Islet of Langerhans (tissue), 1 donor: ENCODE measurements around the gene MAPK8IP1.
"Not testable (repeated sequence)": the region's sequence is repeated elsewhere in the genome, so short reads cannot be mapped to it uniquely, and the experiment has no call there.

Experiments
- FAIRE-seq: peaks from one replicate; lab custom pipeline; 2011; peaks lifted over from hg19 to GRCh38; lab: Jason Lieb, UNC

Gene MAPK8IP1

DNA sequence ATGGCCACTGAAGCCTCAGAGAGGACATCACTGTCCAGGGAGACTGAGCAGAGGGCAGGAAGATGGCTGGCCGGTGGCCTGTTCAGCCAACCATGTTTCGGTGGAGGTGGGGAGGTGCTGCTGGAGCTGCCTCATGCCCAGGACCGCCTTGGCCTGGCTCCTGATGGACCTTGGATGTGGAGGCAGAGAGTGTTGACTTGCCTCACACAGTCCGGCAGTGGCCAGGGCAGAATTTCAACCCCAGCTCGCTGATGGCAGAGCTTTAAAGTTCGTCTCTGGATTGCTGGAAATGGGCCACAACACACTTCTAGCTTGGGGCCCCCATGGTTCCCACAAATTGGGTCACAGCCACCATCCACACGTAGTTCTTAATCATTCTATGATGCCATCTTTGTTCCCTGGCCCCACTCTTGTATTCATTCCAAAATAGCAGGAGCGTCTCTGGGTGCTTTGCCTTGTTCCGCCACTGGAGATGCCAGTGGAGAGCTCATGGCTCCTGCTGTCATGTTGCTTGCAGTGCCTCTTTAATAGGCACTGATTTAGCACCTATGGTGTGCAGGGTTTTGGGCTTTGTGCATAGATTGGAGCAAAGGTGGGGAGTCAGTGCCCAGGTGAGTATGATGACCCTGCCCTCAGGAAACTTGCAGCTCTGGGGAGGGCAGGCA is 5.6 kb downstream of the MAPK8IP1 start:
- no peak for FAIRE-seq

DNA sequence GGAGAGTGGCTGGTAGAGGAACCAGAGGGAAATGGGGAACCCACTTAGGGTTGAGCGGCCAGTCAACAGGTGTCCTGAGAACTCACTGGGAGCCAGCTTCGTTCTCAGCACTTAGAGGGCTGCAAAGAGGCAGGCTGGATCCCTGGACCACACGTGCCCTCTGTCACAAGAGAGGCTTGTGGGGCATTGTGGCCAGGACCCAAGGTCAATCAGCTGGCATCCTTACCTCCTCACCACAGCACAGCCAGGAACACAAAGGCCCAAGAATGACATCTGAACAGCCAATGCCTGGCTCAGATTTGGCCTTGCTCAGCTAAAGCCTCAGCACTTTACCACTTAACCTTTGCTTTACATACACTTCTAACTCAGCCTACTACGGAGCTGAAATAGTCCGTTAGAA is 7.4 kb downstream of the MAPK8IP1 start:
- no peak for FAIRE-seq

DNA sequence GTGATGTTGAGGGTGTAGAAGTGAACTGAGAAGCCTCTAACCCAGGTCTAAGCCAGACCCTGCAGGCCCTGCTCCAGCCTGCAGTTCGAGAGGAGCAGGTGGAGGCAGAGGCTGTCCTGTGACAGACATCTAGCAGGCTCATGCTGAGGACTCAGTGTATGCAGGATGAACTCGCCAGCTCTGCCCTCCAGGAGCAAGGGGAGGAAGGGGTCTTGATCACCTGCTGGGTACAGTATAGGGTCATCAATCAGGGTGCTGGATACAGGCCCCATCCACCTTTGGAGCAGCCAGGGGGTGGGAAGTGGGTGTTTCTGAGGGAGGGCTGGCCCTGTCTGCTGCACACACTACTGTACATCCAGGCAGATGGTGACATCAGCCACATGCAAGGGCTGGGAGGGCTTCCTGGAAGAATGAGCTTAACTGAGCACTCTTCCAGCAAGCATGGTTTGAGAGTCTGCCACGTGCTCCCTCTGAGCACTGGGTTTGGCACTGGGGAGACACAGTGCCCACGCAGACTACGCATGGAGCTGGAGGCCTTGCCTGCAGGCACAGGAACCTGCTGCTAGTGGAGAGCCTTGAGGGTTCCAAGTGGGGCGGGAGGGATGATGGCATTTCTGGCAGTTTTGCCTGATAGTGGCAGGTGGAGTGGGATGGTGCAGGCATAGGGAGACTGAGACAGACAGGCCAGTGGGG is 9.2 kb downstream of the MAPK8IP1 start:
- FAIRE-seq = no peak

DNA sequence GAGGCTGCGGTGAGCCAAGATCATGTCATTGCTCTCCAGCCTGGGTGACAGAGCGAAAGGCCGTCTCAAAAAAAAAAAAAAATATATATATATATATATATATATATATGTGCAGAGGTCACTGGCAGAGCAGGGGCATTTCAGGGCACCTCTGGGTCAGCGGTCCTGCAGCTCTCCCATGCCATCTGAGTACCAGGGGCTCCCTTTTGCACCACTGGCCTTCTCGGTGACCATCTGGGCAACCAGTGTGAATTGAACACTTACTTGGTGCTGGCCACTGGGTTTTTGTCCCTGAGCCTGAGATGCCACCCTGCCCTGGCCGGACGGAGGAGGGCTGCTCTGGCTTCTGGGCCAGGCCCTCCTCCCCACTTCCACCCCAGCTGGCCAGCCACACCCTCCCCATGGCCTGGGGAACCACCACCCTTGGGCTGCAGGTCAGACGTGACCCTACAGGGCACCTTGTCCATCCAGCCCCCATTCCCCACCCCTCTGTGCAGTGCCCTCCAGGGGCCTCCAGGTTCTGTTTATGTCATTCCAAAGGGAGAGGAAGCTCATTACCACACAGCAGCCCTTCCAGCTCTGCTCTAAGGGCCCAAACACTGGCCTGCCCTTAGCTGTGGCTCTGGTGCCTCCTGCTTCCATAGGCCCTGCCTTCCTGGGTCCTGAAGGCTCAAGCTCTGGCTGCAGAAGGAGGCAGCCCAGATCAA is 10.3 kb downstream of the MAPK8IP1 start:
- FAIRE-seq = no peak

DNA sequence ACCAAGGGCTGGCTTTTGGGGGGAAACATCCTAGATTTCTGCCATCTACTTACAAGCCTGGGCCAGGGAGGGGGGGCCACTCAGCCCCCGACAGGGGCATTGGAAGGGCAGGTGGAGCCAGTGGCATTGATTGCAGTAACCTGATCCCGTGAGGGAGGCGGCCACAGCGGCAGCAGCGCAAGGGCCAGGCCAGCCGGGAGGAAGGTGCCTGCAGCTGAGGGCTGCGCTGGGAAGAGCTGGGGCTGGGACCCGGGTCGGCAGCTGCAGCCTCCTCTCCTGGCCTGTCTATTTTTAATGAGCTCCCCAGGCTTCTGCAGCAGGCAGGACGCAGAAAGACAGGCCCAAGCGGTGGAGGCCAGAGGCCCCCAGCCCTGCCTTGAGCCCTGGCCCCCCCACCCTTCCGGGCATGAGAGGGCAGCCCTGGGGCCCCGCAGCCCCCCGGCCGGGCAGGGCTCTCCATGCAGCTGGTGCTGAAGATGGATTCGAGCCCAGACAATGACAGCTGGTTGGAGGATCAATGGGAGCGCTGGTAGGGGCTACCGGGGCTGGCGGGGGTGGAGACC is 11.1 kb downstream of the MAPK8IP1 start:
- no peak for FAIRE-seq

DNA sequence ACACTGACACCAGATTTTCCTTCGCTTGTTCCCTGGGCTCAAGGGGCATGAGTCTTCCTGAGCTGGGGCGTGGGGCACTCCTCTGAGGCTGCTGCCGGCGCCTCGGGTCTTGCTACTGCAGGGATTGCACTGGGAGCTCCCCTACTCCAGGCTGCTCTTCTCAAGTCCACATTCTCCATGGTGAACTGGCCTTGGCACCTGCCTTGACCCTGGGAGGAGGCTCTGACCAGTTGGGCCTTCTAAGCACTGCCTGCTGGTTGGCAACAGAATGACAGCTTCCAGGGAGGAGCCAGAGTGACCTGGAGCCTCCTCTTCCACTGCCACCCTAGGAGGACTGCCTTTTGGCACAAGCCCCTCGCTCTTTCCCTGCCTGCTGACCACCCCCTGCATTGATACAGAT is 12.1 kb downstream of the MAPK8IP1 start:
- FAIRE-seq = no peak

DNA sequence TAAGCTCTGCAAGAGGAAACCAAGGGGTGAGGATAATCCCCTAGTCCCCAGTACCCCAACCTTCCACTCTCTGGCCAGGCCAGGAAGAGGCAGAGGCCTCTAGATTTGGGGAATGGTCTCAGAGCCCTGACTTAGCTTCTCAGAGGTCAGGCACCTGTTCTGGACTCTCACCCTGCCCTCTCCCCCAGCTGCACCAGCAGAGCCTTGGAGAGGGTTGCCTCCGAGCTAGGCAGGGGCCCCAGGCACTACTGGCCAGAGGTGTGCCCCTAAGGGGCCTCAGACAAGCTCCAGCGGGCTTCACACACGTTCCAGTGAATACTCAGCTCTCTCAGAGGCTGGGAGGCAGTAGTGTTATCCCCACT is 13.6 kb downstream of the MAPK8IP1 start:
- FAIRE-seq = no peak

DNA sequence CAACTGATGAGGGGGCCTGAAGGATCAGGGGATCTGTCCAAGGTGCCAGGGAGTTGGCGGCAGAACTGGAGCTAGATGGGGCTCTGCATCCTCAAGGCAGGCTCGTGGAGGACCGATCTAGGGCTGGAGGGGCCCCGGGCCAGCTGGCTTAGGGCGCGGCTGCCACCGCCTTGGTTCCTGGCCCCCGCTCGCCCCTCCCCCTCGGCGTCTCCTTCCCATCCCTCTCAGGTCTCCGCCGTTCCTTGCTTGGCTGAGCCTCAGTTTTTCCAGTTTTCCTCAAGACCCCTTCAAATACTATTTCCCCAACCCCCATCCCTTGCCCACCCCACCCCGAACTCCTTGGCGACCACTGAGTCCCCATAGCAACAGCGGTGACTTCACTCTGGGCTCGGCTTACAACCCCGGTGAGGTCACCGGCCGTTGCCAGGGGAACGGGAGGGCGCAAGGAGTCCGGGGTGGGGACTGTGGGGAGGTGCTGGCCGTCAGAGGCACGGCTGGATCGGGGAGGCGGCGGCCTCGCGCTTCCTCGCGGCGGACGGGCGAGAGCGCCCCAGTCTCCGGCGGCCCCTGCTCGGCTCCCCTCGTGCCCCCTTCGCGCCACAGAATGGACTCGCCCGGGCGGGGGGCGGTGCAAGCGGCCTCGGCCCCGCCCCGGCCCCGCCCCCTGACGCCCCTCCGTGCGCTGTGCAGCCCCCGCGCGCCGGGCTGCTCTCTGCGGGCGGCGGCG is 14.2 kb downstream of the MAPK8IP1 start:
- FAIRE-seq = peak; percentile 65

DNA sequence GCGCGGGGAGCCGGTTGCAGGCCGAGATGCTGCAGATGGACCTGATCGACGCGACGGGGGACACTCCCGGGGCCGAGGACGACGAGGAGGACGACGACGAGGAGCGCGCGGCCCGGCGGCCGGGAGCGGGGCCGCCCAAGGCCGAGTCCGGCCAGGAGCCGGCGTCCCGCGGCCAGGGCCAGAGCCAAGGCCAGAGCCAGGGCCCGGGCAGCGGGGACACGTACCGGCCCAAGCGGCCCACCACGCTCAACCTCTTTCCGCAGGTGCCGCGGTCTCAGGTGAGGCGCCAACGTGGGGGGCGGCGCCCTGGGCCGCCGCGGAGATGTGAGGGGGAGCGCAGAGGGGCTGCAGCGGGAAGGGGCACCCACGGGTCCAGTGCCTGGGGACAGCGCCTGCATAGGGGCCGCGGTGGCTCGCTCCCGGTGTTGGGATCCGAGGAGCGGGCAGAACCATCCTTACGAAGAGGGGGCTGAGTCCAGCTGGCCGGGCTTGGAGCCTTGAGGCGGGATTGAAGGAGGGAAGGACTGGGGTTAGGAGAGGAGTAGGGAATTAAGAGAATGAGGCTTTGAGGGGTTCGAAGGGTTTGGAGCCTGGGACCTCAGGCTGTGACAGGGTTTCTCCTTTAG is 14.8 kb downstream of the MAPK8IP1 start:
- FAIRE-seq = not testable (repeated sequence)

DNA sequence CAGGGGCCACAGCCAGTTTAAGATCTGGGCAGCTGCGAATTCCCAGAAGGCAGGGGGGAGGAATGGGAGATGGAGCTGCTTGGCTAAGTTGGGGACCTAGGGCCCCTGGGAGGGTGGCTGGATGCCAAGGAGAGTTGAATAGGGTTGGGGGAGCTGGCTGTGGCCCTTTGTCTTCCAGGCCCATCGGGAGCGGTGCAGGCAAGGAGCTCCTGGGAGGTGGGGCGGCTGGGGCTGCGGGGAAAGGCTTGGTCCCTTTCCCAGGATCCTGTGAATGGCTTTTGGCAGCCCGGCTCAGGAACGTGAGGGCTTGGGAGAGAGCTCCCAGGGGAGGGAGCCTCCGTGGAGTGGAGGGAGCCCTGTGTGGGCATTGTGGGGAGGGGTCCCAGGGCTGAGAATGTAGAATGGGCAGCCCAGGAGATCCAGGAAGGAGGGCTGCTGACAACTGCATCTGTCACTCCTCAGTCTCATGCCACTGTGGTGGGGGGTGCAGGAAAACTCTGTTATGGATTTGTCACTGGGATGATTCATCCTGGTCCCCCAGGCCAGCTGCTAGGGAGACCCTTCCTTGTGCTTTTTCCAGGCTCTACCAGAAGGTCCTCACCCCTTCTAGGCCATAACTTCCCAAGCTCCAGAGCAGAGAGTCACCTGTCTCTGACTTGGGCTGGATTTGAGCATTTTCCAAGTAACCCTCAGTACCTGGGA is 15.6 kb downstream of the MAPK8IP1 start:
- FAIRE-seq = no peak

DNA sequence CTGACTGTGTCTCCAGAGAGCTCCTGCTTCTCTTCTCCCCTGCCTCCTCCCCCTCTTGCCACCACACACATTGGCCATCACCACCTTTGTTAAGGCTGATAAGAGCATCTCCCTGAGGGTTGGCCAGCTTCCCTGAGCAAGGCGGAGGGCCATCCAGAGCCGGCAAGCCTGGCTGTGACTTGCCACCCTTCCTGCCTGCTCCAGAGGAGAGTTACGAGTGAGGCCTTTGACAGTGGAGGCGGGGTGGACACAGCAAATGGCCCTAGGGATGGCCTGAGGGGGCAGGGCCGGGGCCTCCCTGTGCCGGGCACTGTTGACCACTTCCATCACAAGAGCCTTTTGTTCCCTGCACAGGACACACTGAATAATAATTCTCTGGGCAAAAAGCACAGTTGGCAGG is 16.2 kb downstream of the MAPK8IP1 start:
- no peak for FAIRE-seq

DNA sequence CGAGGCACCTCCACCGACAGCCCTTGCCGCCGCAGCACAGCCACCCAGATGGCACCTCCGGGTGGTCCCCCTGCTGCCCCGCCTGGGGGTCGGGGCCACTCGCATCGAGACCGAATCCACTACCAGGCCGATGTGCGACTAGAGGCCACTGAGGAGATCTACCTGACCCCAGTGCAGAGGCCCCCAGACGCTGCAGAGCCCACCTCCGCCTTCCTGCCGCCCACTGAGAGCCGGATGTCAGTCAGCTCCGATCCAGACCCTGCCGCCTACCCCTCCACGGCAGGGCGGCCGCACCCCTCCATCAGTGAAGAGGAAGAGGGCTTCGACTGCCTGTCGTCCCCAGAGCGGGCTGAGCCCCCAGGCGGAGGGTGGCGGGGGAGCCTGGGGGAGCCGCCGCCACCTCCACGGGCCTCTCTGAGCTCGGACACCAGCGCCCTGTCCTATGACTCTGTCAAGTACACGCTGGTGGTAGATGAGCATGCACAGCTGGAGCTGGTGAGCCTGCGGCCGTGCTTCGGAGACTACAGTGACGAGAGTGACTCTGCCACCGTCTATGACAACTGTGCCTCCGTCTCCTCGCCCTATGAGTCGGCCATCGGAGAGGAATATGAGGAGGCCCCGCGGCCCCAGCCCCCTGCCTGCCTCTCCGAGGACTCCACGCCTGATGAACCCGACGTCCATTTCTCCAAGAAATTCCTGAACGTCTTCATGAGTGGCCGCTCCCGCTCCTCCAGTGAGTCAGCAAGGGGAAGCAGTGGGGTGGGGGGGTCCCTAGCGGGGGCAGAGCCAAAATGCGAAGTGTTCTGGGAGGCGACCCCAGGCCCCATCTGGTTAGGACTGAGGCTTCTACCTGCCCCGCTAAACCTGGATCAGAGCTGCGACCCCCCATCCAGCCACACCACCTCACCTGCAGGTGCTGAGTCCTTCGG is 17.3 kb downstream of the MAPK8IP1 start:
- FAIRE-seq = no peak

DNA sequence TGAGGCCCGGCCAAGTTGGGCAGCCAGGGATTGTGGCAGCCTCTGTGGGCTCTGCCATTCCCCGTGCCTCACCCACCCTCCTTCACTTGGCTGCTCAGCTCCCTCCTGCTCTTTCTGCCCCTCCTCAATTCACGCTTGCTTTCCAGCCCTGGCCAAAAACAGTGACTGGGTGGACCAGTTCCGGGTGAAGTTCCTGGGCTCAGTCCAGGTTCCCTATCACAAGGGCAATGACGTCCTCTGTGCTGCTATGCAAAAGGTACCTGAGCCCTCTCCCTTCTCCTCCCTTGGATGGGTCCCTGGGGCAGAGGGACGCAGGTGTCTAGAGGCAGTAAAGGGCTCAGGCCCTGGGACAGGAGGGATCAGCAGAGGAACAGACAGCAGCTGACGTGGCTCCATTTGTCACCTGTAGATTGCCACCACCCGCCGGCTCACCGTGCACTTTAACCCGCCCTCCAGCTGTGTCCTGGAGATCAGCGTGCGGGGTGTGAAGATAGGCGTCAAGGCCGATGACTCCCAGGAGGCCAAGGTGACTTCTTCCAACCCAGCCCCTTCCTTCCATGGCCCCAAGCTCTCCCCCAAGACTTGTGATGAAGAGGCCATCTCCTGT is 19.0 kb downstream of the MAPK8IP1 start:
- no peak for FAIRE-seq

DNA sequence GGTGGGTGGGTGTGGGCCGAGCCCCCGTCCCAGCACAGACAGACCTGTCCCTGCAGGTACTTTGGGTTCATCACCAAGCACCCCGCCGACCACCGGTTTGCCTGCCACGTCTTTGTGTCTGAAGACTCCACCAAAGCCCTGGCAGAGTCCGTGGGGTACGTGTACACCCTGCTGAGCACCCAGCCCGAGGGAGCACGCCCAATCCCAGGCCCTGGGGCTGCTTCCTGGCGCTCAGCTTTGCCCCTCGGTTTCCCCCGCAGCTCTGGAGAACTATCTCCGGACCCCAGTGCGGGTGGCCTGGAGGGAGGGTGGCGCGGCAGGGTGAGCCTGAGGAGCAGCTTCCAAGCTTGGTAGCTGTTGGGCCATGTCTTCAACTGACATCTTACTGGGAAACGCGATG is 19.6 kb downstream of the MAPK8IP1 start:
- FAIRE-seq = no peak

DNA sequence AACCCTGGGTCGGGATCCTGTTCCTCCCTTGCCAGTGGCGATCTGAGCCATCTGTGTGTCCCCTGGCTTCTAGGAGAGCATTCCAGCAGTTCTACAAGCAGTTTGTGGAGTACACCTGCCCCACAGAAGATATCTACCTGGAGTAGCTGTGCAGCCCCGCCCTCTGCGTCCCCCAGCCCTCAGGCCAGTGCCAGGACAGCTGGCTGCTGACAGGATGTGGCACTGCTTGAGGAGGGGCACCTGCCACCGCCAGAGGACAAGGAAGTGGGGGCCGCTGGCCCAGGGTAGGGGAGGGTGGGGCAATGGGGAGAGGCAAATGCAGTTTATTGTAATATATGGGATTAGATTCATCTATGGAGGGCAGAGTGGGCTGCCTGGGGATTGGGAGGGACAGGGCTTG is 20.1 kb downstream of the MAPK8IP1 start:
- not testable (repeated sequence) for FAIRE-seq

DNA sequence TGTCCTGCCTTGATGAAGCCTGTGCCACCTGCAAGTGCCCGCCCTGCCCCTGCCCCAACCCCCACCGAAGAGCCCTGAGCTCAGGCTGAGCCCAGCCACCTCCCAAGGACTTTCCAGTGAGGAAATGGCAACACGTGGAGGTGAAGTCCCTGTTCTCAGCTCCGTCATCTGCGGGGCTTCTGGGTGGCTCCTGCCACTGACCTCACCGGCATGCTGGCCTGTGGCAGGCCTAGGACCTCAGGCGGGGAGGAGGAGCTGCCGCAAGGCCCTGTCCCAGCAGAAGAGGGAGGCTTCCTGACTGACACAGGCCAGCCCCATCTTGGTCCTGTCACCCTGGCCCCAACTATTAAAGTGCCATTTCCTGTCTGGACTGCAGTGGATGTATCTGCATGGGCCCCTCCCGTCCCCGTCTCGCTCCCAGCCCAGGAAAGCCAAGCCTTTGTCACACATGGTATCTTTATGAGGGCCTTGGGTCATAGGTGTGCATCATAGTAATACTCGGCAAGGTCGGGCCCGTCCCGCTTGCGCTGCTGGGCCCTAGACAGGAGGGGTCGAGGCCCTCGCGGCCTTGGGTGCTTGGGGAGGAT is 20.7 kb downstream of the MAPK8IP1 start:
- no peak for FAIRE-seq

DNA sequence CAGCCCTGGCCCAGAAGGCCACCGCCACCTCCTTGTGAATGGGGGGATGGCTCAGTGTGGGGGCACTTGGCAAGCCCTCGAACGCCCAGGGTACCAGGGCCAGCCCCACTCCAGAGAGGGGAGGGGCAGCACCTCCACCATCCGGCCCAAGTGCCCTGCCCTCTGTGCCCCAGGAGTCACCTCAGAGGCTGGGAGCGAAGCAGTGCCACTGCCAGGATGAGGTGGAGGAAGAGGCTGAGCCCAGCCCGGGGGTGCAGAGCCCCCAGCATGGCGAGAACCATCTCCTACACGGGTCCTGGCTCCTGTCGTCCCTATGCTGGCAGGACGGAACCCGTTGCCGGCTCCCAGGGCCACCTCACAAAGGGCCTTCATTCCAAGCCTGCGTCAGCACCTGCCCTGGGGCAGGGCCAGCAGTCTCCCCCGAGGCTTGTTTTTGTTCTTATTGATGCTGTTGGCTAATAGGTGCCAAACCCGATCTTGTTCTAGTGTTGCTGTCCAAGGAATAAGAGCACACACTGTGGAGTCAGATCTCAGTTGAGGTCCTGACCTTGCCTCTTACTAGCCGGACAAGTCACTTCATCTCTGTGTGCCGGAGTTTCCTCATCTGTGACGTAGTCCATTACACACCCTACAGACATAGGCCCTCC is 21.6 kb downstream of the MAPK8IP1 start, which contains the start of gene FREY1:
TSS of gene FREY1 (minus strand) at position 307 of the 647 bp plus-strand sequence. CDS start at position 281, 26 bp downstream.
- FAIRE-seq = no peak

DNA sequence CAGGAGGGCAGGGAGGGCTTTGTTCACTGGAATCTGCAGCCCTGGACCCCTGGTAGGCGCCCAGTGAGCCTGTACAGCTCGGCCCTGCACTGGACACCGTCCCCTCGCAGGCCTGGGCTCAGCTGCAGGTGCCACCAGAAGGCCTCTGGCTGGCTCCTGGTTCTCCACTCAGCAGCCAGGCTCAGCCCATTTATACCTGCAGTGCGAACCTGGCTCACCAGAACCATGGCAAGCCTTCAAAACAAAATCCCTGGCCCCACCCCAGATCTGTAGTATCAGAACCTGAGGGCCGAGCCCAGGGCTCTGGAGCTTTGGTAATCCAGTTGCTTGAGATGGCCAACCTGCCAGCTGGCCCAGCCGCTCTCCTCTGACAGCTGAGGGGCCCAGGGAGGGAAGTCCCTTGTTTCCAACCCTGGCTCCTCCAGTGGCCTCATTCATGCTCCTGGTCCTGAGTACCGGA is 22.5 kb downstream of the MAPK8IP1 start:
- no peak for FAIRE-seq
